Ovary (tissue), 9 donors: Measurements from ENCODE around the gene TRAF2. TPM values are rescaled to one million over a fixed set of nuclear protein-coding genes. Genes with fewer than 3 reads are reported as not detected.

Source experiments
- DNase-seq, 5 donors: peaks; one replicate each; pipeline ENCODE4 v3.0.0-alpha.2; 2019 to 2020
- H3K27ac ChIP-seq, 2 donors: fragments of 200-600 bp; one replicate each; pipeline versions ENCODE4 v1.5.1 to v1.8.0; 2019 to 2022
- H3K27me3 ChIP-seq: fragments of 200-600 bp; one replicate; pipeline ENCODE4 v1.8.0; 2022
- H3K36me3 ChIP-seq: fragments of 200-600 bp; sonication (generic); one replicate; pipeline ENCODE4 v1.5.1; 2019
- H3K4me1 ChIP-seq: one replicate; pipeline ENCODE4 v1.8.1; 2013; ENCODE audit warnings: mild to moderate bottlenecking, moderate library complexity; ENCODE audit not compliant: insufficient read depth
- H3K4me3 ChIP-seq: fragments of 200-600 bp; sonication (generic); one replicate; pipeline ENCODE4 v1.5.1; 2017
- H3K9me3 ChIP-seq, 2 donors: fragments of 200-600 bp in 1 of 2; sonication (generic) in 1 of 2; one replicate each; pipeline versions ENCODE4 v1.5.1 to v1.8.1; 2013 to 2019; ENCODE audit warnings: mild to moderate bottlenecking in 1 of 2, moderate library complexity in 1 of 2
- CTCF ChIP-seq, 3 donors: fragments of 450-650 bp in 2 of 3; fragments of 200-600 bp in 1 of 3; IDR thresholded peaks; one replicate each; pipeline versions ENCODE4 v1.5.1 to v1.8.0; 2016 to 2022; ENCODE audit warnings: antibody characterized with exemption in 3 of 3, mild to moderate bottlenecking in 1 of 3
- EP300 ChIP-seq: sonication (generic); formaldehyde crosslinking; IDR thresholded peaks from one replicate; pipeline ENCODE4 v1.6.1; 2017; ENCODE audit warnings: antibody characterized with exemption
- POLR2A ChIP-seq: fragments of 450-650 bp; IDR thresholded peaks from one replicate; pipeline ENCODE4 v1.6.1; 2017; ENCODE audit warnings: antibody characterized with exemption, mild to moderate bottlenecking, moderate library complexity
- WGBS, 3 donors: extraction: QIAGEN DNeasy Blood & Tissue Kit in 1 of 3; methylation state at CpG; one replicate each; pipeline versions ENCODE4 v1.1.5 to v1.1.7; 2013 to 2017; 5-methylcytosine and 5-hydroxymethylcytosine counted together
- intact Hi-C, 4 donors: fragments of 100-400 bp; cut with DNase I; formaldehyde crosslinking; loops; one replicate each; pipeline versions ENCODE4 v1.11.0 to v1.15.1; 2022 to 2023
- polyA plus RNA-seq, 2 donors: library from polyadenylated mRNA; stranded (reverse); fragments of 200-250 nt in 1 of 2; fragments of 350-450 nt in 1 of 2; fragmentation: Illumina TruSeq in 1 of 2; extraction: RNeasy Lipid Tissue Mini Kit (QIAGEN cat#74804) in 1 of 2; gene quantifications; one replicate each; pipeline ENCODE4 v1.2.3, GENCODE V29; 2013 to 2014
- total RNA-seq, 7 donors: library from RNA; depleted of rRNA in 2 of 7; stranded (reverse); fragments of >200 nt in 2 of 7; fragmentation: NEBNext Ultra II Directional in 3 of 7; extraction: Animal tissue kit (Norgen Biotek cat#: 25700) in 3 of 7; gene quantifications; one replicate each; pipeline versions ENCODE4 v1.1.0 to v1.2.4, GENCODE V29; 2016 to 2023
- donor health status: DM: no; HTN: no; CAD: no; lungs with moderate emphysema.
- donor health status: DM: no; HTN: no; CAD: no.
- donor health status: Bipolar disorder and iron deficiency.
- donor health status: DM: yes; HTN: yes; CAD: no.
- donor health status: DM: no; HTN: no; CAD: no.
- donor health status: DM: yes; HTN: yes; CAD: no.

TRAF2 gene
- total and polyA plus RNA-seq, 9 donors, result 0.83 to 11.9 (median 9.7) TPM

DNA sequence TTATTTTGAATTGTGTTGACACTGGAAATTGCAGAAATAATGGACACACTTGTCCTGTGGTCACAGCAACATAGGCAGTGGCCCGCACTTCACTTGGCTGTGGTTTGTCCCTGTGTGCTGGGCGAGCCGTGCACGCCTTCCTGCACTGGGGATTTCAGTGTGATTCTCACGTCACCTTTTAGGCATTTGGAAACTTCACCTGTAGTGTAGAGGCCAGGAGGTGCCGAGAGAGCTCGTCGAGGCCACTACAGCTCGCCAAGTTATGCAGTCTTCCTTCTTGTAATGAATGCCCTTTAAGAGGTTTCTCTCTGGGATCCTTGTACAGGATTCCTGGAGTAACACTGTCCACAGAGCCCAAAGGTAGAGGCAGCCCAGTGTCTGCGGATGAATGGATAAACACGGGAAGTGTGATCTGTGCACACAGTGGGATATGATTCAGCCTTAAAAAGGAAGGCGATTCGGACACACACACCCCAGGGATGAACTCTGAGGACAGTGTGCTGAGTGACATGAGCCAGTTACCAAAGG, 14.7 kb downstream of the TRAF2 start:
- no peak overlapping the region for H3K4me3 ChIP-seq
- peaks cover 4% of the 10 kb centered on the region for H3K4me1 ChIP-seq
- no peak for DNase-seq
- no peaks in the 10 kb centered on the region for H3K9me3 ChIP-seq
- intact Hi-C loops, result no loop called here
- no peaks in the 10 kb centered on the region for H3K36me3 ChIP-seq
- no peaks in the 10 kb centered on the region for H3K27me3 ChIP-seq
- TF ChIP-seq CTCF (IDR thresholded peaks at IDR 0.05) (no peak), EP300 (no peak), POLR2A (no peak)
- no peak overlapping the region for H3K27ac ChIP-seq
- WGBS, 3 donors, result 88 to 91% (median 88%) methylated on average over 13 of the region's 13 CpGs

DNA sequence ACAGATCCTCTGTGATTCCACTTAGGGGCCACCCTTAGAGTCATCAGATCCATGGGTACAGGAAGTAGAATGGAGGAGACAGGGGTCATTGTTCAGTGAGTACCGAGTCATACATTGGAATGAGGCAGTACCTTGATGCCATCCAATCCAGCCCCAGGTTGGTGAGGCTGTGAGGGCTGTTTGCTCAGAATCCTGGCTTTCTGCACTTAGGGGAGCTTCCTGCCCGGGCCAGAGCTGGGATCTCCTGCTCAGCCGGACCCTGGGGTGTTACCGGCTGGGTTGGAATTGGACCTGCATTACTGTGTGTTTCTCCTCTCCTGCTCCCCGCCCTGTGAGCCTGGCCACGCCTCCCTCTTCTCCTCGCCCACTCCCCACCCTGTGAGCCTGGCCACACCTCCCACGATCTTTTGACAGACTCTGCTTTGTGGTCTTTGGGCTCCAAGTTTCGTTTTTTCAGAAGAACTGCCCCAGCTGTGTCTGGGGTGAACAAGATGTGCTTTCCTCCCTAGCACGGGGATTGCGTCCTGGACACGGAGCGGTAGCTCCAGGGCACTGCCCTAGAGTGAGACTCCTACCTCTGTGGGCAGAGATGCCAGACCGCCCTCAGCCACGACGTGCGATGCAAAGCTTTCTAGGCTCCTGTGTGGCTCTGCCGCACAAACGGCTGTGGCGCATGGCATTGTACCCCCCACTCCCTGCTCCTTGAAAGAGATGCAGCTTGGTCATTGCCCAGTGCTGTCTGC, 15.4 kb downstream of the TRAF2 start:
- Histone ChIP-seq H3K27ac (no peak overlapping the region), H3K36me3 (no peaks in the 10 kb centered on the region), H3K27me3 (no peaks in the 10 kb centered on the region), H3K4me3 (no peak overlapping the region), H3K4me1 (peaks cover 4% of the 10 kb centered on the region), H3K9me3 (no peaks in the 10 kb centered on the region)
- DNase-seq, result no peak
- TF ChIP-seq POLR2A, result no peak
- no peak for TF ChIP-seq EP300
- no peak for TF ChIP-seq CTCF (IDR thresholded peaks at IDR 0.05)
- 41 to 63% (median 63%) methylated on average over 20 of the region's 20 CpGs for WGBS, 3 donors
- intact Hi-C loops, result no loop called here

- Histone ChIP-seq H3K4me1 (peaks cover 4% of the 10 kb centered on the region), H3K4me3 (no peak overlapping the region), H3K27me3 (no peaks in the 10 kb centered on the region), H3K36me3 (no peaks in the 10 kb centered on the region), H3K9me3 (no peaks in the 10 kb centered on the region), H3K27ac (no peak overlapping the region)
- intact Hi-C loops, result no loop called here
- TF ChIP-seq POLR2A, result no peak
- TF ChIP-seq CTCF (IDR thresholded peaks at IDR 0.05), result no peak
- TF ChIP-seq EP300, result no peak
- no peak for DNase-seq
- 64 to 68% (median 66%) methylated on average over 15 of the region's 15 CpGs for WGBS, 3 donors
These were observed 16.0 kb downstream of the TRAF2 start for GRCh38 chr9:136902259-136902821.

DNA sequence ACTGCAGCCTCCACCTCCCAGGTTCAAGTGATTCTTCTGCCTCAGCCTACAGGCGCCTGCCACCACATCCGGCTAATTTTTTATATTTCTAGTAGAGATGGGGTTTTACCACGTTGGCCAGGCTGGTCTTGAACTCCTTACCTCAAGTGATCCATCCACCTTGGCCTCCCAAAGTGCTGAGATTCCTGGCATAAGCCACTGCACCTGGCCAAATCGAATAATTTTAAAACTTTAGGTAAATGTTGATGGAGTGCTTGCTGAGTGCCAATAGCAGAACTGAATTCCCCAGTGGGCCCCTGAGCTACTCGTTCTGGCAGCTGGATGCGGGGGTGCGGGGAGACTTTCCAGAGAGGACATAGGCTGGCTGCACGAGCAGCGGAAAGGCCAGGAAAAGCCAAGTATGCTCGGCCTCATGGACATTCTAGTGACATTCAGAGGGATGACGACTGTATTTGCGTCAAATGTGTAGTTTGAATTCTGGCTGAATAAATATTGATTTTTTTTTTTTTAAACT, 16.8 kb downstream of the TRAF2 start:
- WGBS, 3 donors, result 74 to 81% (median 77%) methylated on average over 12 of the region's 12 CpGs
- H3K27me3 ChIP-seq, result no peaks in the 10 kb centered on the region
- no peaks in the 10 kb centered on the region for H3K36me3 ChIP-seq
- peaks cover 4% of the 10 kb centered on the region for H3K4me1 ChIP-seq
- intact Hi-C loops, result no loop called here
- no peaks in the 10 kb centered on the region for H3K9me3 ChIP-seq
- DNase-seq, result no peak
- no peak overlapping the region for H3K27ac ChIP-seq
- TF ChIP-seq POLR2A (no peak), CTCF (IDR thresholded peaks at IDR 0.05) (no peak), EP300 (no peak)
- H3K4me3 ChIP-seq, result no peak overlapping the region
